GM18873 (cell line): ENCODE results near the gene LUZP2.
"Not testable (repeated sequence)": the region's sequence is repeated elsewhere in the genome, so short reads cannot be mapped to it uniquely, and the experiment has no call there.

Experiments
- ATAC-seq: cut with Tn5 transposase; IDR thresholded peaks from one replicate; pipeline ENCODE4 v1.9.1; 2021; ENCODE audit warnings: mild to moderate bottlenecking, moderate library complexity, moderate number of reproducible peaks; ENCODE audit not compliant: unreplicated experiment, low FRiP score

The LUZP2 gene

GRCh38 chr11:24885580-24886173 lies 388.8 kb downstream of the LUZP2 start:
- ATAC-seq, result no peak

GRCh38 chr11:24886880-24887619 lies 390.2 kb downstream of the LUZP2 start:
- no peak for ATAC-seq

GRCh38 chr11:24890426-24890825 lies 393.6 kb downstream of the LUZP2 start:
- ATAC-seq, result no peak

GRCh38 chr11:24891845-24892492 lies 395.1 kb downstream of the LUZP2 start:
- not testable (repeated sequence) for ATAC-seq

- ATAC-seq, result no peak
These were observed 399.4 kb downstream of the LUZP2 start for GRCh38 chr11:24896118-24896835.

- no peak for ATAC-seq
These were observed 403.7 kb downstream of the LUZP2 start for GRCh38 chr11:24900514-24900913.

- ATAC-seq, result no peak
These were observed 404.2 kb downstream of the LUZP2 start for GRCh38 chr11:24900960-24901549.

GRCh38 chr11:24903555-24903954 lies 406.7 kb downstream of the LUZP2 start:
- no peak for ATAC-seq

GRCh38 chr11:24925091-24925490 lies 428.2 kb downstream of the LUZP2 start:
- ATAC-seq, result no peak

- ATAC-seq, result no peak
These were observed 435.5 kb downstream of the LUZP2 start for GRCh38 chr11:24932110-24933000.

- ATAC-seq, result no peak
These were observed 438.0 kb downstream of the LUZP2 start for GRCh38 chr11:24934733-24935439.

GRCh38 chr11:24944891-24945290 lies 448.0 kb downstream of the LUZP2 start:
- ATAC-seq, result no peak

- no peak for ATAC-seq
These were observed 452.6 kb downstream of the LUZP2 start for GRCh38 chr11:24949406-24949805.

GRCh38 chr11:24963852-24964251 lies 467.0 kb downstream of the LUZP2 start:
- ATAC-seq, result no peak

GRCh38 chr11:24965748-24966147 lies 468.9 kb downstream of the LUZP2 start:
- ATAC-seq, result no peak

GRCh38 chr11:24993903-24994302 lies 497.1 kb downstream of the LUZP2 start:
- ATAC-seq, result not testable (repeated sequence)

- not testable (repeated sequence) for ATAC-seq
These were observed 503.1 kb downstream of the LUZP2 start for GRCh38 chr11:24999929-25000328.

- ATAC-seq, result no peak
These were observed 540.6 kb downstream of the LUZP2 start for GRCh38 chr11:25037431-25037830.

GRCh38 chr11:25038131-25038530 lies 541.3 kb downstream of the LUZP2 start:
- no peak for ATAC-seq
